GM18868 (cell line): ENCODE measurements around the gene C3orf20.
"Not testable (repeated sequence)": the region's sequence is repeated elsewhere in the genome, so short reads cannot be mapped to it uniquely, and the experiment has no call there.

Experiments
- ATAC-seq: cut with Tn5 transposase; IDR thresholded peaks from one replicate; pipeline ENCODE4 v1.9.1; 2021; ENCODE audit warnings: mild to moderate bottlenecking, moderate library complexity; ENCODE audit not compliant: unreplicated experiment

C3orf20 gene

DNA sequence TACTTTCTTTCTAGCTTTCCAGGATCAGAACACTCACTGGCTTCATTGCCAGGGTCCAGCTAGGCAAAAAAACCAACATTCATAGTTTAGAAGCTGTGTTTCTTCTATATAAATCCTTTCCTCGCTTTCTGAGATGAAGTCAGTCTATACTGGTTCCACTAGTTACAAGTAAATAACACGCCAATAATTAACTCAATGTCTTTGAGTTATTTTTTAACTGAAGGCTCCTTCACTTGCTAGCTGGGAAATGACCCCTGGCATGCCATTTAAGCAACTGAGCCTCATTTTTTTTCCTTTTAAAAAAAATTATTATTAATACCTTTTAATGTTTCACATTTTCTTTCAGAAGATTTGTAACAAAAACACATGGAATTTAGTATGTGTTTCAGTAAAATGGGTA lies 25.5 kb upstream of the C3orf20 start:
- ATAC-seq = no peak

GRCh38 chr3:14650193-14650592 lies 24.7 kb upstream of the C3orf20 start:
- ATAC-seq = no peak

GRCh38 chr3:14651440-14652251 lies 23.3 kb upstream of the C3orf20 start, which contains the start of gene CCDC174:
Gene CCDC174, plus strand, starts transcription at chr3:14651762. Its CDS starts 75 bp downstream, at chr3:14651837.
- peak; percentile 96 for ATAC-seq

DNA sequence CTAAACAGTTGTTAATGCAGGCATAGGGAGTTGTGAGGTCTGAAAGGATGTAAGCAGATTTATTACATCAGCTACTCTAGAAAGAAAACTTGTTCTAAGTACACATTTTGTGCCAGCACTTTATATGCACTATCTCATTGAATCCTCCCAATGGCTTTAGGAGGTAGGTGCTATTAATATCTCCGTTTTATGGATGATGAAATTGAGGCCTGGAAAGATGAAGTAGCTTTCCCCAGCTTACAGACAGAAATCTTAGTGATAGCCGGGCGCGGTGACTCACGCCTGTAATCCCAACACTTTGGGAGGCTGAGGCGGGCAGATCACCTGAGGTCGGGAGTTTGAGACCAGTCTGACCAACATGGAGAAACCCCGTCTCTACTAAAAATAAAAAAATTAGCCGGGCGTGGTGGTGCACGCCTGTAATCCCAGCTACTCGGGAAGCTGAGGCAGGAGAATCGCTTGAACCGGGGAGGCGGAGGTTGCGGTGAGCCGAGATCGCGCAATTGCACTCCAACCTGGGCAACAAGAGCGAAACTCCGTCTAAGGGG lies 22.5 kb upstream of the C3orf20 start:
- ATAC-seq = not testable (repeated sequence)

- ATAC-seq = no peak
Observed at GRCh38 chr3:14657579-14657978, 17.4 kb upstream of the C3orf20 start.

DNA sequence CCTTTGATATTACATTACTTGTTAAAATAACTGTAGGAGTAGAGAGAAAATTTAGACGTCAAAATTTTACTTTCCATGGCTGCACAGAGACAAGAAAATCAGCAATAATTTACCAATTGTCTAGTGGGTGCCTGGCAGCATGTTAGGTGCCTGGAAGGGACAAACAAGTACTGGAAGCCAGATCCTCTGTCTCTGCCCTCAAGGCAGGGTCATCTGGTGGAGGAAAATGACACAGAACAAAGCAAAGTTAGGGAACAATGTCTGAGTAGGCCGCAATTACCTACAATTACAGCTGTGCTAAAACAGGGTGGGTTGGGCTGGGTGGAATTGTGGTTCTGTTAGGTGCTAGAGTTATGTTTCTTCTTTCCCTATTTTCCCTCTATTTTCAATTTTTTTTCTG lies 16.0 kb upstream of the C3orf20 start:
- no peak for ATAC-seq

- no peak for ATAC-seq
Observed at GRCh38 chr3:14660942-14661341, 14.0 kb upstream of the C3orf20 start.

GRCh38 chr3:14663396-14664135 lies 11.4 kb upstream of the C3orf20 start:
- no peak for ATAC-seq

- ATAC-seq = no peak
Observed at GRCh38 chr3:14664170-14664569, 10.8 kb upstream of the C3orf20 start.

DNA sequence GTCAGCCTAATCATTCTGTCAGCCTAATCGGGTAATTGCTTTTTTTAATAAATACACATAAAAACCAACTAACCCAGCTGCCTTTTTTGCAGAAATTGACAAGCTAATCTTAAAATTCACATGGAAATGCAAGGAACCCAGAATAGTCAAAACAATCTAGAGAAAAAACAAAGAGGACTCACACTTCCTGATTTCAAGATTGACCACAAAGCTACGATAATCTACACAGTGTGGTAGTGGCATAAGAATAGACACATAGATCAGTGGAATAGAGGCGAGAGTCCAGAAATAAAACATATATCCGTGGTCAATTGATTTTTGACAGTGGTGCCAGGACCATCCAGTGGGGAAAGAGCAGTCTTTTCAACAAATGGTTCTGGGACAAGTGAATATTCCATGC lies 2.4 kb upstream of the C3orf20 start:
- peak; percentile 62 for ATAC-seq

- ATAC-seq = no peak
Observed at GRCh38 chr3:14676881-14677280, 1.9 kb downstream of the C3orf20 start.

DNA sequence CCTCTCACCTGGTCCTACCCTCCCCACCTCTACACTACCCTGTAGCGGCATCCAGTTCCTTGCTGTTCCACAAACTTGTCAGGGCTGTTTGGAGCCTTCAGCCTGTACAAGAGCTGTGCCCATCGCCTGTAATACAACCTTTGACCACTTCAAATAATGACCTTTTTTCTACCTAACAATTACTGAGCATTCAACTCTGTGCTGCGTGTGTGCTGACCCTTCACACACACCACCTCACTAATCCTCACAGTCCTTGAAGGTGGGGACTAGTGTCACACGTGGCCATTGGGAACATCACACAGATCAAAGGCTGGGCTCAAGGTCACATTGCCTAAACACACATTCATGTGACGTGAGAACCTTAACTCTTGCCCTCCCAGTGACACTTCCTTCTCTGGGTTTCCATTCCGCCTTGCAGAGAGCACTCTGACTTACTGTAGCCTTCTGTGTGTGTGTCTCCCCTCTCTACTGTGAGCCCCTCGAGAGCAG lies 3.1 kb downstream of the C3orf20 start:
- no peak for ATAC-seq

DNA sequence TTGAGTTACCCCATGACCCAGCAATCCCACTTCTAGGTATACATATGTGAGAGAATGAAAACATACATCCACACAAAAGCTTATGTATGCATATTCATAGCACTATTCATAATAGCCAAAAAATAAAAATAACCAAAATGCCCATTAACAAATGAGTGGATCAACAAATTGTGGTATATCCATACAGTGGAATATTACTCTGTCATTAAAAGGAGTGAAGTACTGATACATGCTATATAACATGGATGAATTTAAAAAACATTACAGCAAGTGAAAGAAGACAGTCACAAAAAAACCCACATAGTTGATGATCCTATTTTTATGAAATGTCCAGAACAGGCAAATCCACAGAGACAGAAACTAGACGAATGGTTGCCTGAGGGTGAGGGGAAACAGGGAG lies 5.2 kb downstream of the C3orf20 start:
- no peak for ATAC-seq

DNA sequence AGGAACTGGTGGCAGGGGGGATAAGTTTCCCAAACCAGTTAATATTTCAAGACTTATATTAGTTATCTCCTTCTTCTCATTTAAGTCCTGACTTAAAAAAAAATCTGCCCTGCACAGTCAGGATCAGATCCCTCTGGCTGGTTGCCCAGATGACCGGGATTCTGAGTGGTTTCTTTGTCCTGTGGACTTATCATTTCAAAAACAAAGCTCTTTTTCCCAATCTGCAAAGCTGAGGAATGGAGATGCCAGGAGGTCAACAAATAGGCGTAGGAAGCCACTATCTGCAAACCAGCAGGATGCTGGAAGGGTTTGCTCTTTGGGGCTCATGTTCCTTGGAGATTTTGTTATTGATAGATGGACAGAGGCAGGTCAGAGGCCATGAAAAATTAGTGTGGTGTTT lies 5.8 kb downstream of the C3orf20 start:
- ATAC-seq = no peak

DNA sequence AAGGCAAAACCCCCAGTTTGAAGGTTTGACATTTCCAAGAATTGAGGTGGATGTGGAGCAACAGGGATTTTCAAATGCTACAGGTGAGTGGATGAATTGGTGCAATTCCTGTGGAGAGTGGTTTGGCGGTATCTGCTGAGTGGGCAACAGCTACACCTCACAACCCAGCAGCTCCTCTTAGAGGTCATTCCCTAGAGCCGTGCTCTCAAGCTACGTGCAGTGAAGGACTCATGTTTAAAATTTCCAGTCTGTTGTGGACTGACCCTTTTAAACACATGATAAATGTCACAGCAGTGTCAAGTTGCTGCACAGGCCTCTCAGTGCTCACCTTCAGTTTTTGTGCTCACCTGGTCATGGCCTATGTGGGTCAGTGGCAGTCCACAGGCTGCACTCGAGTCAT lies 9.5 kb downstream of the C3orf20 start:
- ATAC-seq = no peak

DNA sequence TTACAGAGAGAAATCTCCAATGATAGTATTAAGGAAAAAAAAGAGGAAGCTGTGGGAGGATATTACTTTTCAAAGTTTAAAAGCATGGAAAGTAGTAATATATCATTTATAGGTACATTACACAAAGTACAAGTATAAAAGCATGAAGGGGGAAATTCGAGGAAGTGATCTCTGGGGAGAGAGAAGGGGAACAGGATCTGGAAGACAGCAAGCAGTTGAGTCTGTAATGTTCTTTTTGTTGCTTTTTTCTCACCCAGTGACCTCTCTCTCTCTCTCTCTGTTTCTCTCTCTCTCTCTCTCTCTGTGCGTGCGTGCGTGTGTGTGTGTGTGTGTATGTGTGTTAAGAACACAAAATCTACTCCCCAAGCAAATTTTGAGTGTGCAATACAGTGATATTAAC lies 10.2 kb downstream of the C3orf20 start:
- no peak for ATAC-seq

GRCh38 chr3:14687360-14687759 lies 12.4 kb downstream of the C3orf20 start:
- ATAC-seq = no peak

GRCh38 chr3:14688525-14688924 lies 13.6 kb downstream of the C3orf20 start:
- ATAC-seq = peak; percentile 41

DNA sequence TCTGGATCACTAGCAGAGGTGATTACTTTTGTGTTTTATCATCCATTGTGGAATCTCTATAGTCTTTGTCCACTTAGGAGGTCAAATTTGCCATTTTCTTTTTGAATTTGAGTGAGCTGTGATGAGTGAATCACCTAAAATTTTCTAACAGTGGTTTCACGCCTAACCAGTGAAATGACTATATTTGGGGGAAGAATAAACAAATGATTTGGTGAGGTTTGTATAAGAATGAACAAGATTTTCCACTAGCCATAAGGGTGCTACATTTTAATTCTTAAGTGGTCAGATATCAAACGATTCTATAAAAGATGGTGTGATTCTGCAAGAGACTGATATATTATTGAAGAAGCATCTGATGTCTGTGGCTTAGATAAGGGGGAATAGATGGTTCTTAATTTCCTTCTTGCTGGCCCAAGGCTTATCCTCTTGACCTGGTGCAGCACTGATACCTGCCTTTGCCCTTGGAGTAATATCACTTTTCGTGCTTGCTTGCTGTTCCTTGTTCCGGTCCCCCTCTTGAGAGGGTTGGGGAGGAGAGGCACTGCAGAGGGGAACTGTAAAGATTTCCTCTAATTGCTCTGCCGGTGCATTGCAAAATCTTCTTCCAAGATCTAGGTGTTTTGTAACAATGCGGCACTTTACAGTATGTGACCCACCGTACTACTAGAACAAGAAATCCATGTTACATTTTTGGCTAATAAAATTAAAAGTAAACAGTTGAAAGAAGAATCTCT lies 14.5 kb downstream of the C3orf20 start:
- no peak for ATAC-seq

GRCh38 chr3:14691239-14691638 lies 16.3 kb downstream of the C3orf20 start:
- peak; percentile 60 for ATAC-seq

- no peak for ATAC-seq
Observed at GRCh38 chr3:14691719-14692118, 16.8 kb downstream of the C3orf20 start.
